ENCODE results near the gene PADI3.

- TF ChIP-seq CTCF (IDR thresholded peaks at IDR 0.05) (no peak), POLR2A (IDR thresholded peaks at IDR 0.05) (no peak)
These were observed 58.0 kb downstream of the PADI3 start for GRCh38 chr1:17306921-17307320.
